KMS-11 (cell line): ENCODE measurements around the gene DOK6.

Experiments
- H2AFZ ChIP-seq: fragments of 200-600 bp; sonication (generic); 2 replicates; pipeline ENCODE4 v1.6.1; 2016; ENCODE audit warnings: antibody characterized with exemption, mixed run types, low read depth
- H3K27ac ChIP-seq: fragments of 200-600 bp; sonication (generic); 2 replicates; pipeline ENCODE4 v1.6.1; 2016; ENCODE audit warnings: mild to moderate bottlenecking, mixed run types
- H3K27me3 ChIP-seq: fragments of 200-600 bp; sonication (generic); 2 replicates; pipeline ENCODE4 v1.6.1; 2017; ENCODE audit warnings: mild to moderate bottlenecking, low read depth, mixed run types, moderate library complexity; ENCODE audit not compliant: insufficient read depth
- H3K36me3 ChIP-seq: fragments of 200-600 bp; sonication (generic); 2 replicates; pipeline ENCODE4 v1.6.1; 2017; ENCODE audit warnings: mild to moderate bottlenecking, mixed run types; ENCODE audit not compliant: insufficient read depth
- H3K4me1 ChIP-seq: fragments of 200-600 bp; sonication (generic); 2 replicates; pipeline ENCODE4 v1.6.1; 2016; ENCODE audit warnings: mild to moderate bottlenecking, low read depth, mixed run types; ENCODE audit not compliant: poor library complexity, severe bottlenecking
- H3K4me2 ChIP-seq: fragments of 200-600 bp; sonication (generic); 2 replicates; pipeline ENCODE4 v1.7.0; 2016; ENCODE audit warnings: mild to moderate bottlenecking, mixed run types
- H3K4me3 ChIP-seq: fragments of 200-600 bp; sonication (generic); IDR thresholded peaks from 2 replicates; pipeline ENCODE4 v1.6.1; 2017; ENCODE audit warnings: low read depth, low read length, mixed read lengths; ENCODE audit not compliant: insufficient read depth
- H3K79me2 ChIP-seq: fragments of 200-600 bp; sonication (generic); 2 replicates; pipeline ENCODE4 v1.6.1; 2016; ENCODE audit warnings: low read depth, mixed run types; ENCODE audit not compliant: insufficient read depth
- H3K9ac ChIP-seq: fragments of 200-600 bp; sonication (generic); 2 replicates; pipeline ENCODE4 v1.6.1; 2016; ENCODE audit warnings: mild to moderate bottlenecking, mixed run types
- H4K20me1 ChIP-seq: fragments of 200-600 bp; sonication (generic); 2 replicates; pipeline ENCODE4 v1.6.1; 2016; ENCODE audit warnings: mild to moderate bottlenecking, mixed run types; ENCODE audit not compliant: insufficient read depth
- CTCF ChIP-seq: fragments of 200-600 bp; sonication (generic); conservative IDR thresholded peaks from 2 replicates; pipeline ENCODE4 v1.6.1; 2017; ENCODE audit warnings: low read depth, mild to moderate bottlenecking, antibody characterized with exemption, low read length, moderate library complexity, mixed read lengths

The DOK6 gene

GRCh38 chr18:69689121-69689759 lies 288.6 kb downstream of the DOK6 start:
- TF ChIP-seq CTCF: no peak
- no peaks in the 10 kb centered on the region for H3K4me1 ChIP-seq
- H4K20me1 ChIP-seq: no peaks in the 10 kb centered on the region
- H2AFZ ChIP-seq: no peak overlapping the region
- H3K27ac ChIP-seq: no peak overlapping the region
- no peak overlapping the region for H3K4me3 ChIP-seq
- no peaks in the 10 kb centered on the region for H3K27me3 ChIP-seq
- H3K9ac ChIP-seq: no peak overlapping the region
- no peaks in the 10 kb centered on the region for H3K36me3 ChIP-seq
- no peak overlapping the region for H3K4me2 ChIP-seq
- H3K79me2 ChIP-seq: no peaks in the 10 kb centered on the region

DNA sequence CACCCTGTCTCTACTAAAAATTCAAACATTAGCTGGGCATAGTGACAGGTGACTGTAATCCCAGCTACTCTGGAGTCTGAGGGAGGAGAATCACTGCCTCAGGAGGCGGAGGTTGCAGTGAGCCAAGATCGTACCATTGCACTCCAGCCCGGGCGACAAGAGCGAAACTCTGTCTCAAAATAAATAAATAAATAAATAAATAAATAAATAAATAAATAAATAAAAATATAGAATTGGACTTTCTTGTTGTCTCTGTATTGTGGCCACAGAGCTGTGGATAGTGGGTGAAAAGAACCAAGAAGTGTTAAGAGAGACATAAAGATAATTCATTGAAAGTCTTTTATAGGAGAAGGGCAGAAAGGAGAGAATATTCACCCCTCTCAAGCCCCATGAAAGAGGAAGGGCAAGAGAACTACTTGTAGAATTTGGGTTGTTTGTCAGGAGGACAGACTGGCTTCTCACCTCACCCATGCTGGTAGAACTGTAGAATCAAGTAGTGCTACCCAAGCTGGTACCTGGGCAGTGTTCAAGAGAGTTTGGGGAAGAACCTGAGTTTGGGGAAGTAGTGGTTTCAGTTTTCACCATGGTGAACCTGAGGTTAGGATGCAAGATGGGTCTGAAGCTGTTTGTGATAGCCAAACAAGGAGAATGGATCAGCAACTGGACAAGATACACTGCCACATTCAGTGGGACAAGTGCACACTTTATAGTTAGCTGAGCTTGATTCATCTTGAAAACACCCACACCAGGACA lies 290.5 kb downstream of the DOK6 start:
- Histone ChIP-seq H3K4me1 (no peaks in the 10 kb centered on the region), H3K9ac (no peak overlapping the region), H3K36me3 (no peaks in the 10 kb centered on the region), H3K27ac (no peak overlapping the region), H3K27me3 (no peaks in the 10 kb centered on the region), H4K20me1 (no peaks in the 10 kb centered on the region), H3K4me2 (no peak overlapping the region), H2AFZ (no peak overlapping the region), H3K79me2 (no peaks in the 10 kb centered on the region), H3K4me3 (no peak overlapping the region)
- no peak for TF ChIP-seq CTCF

DNA sequence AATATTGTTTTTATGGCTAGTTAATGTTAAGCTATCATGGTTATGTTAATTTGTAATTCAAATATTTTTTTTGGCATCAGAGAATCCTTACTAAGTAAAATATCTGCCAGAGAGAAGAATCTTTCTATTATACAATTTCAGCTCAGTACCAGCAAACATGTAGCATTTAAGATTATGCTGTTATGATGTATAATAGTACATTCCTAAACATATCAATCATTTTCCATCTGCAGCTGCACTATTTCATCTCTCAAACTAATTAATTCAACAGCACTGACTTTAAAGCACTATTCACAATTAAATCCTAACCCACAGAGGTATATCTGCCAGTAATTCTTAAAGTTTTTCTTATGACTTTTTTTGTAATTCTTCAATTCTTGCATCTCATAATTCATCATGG lies 296.4 kb downstream of the DOK6 start:
- TF ChIP-seq CTCF: no peak
- H3K27ac ChIP-seq: no peak overlapping the region
- no peaks in the 10 kb centered on the region for H3K4me1 ChIP-seq
- no peaks in the 10 kb centered on the region for H3K27me3 ChIP-seq
- H3K9ac ChIP-seq: no peak overlapping the region
- H3K79me2 ChIP-seq: no peaks in the 10 kb centered on the region
- no peaks in the 10 kb centered on the region for H3K36me3 ChIP-seq
- H4K20me1 ChIP-seq: no peaks in the 10 kb centered on the region
- H3K4me2 ChIP-seq: no peak overlapping the region
- no peak overlapping the region for H3K4me3 ChIP-seq
- H2AFZ ChIP-seq: no peak overlapping the region

DNA sequence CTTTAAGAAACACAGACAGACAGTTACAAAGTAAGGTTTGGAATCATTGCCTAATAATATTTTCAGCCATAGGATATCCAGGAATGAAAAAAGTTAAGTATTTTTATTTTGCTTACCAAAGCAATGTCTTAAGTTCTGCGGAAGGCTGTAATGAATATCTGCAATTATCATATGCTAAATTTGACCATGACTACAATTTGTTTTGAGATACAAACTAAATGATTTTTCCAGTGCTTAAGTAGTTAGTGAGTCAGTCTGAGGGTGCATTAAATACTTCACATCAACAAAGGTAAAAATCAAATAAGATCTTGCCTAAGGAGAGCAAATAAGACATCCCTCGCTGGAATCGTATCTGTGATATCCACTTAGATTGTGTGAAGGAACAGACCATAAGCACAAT lies 297.0 kb downstream of the DOK6 start:
- no peaks in the 10 kb centered on the region for H3K79me2 ChIP-seq
- no peaks in the 10 kb centered on the region for H3K36me3 ChIP-seq
- TF ChIP-seq CTCF: no peak
- H3K4me3 ChIP-seq: no peak overlapping the region
- H3K9ac ChIP-seq: no peak overlapping the region
- H3K4me2 ChIP-seq: no peak overlapping the region
- H3K27ac ChIP-seq: no peak overlapping the region
- H2AFZ ChIP-seq: no peak overlapping the region
- no peaks in the 10 kb centered on the region for H4K20me1 ChIP-seq
- no peaks in the 10 kb centered on the region for H3K4me1 ChIP-seq
- no peaks in the 10 kb centered on the region for H3K27me3 ChIP-seq
